Frontal cortex (tissue), 1 donor: Measurements from ENCODE around the gene MEFV. TPM values are rescaled to one million over a fixed set of nuclear protein-coding genes. Genes with fewer than 3 reads are reported as not detected.

Experiments
- total RNA-seq: library from RNA; depleted of rRNA; stranded (reverse); fragments of >200 nt; gene quantifications from one replicate; pipeline ENCODE4 v1.2.3, GENCODE V29; 2014

MEFV gene
- total RNA-seq, 1 donor from 2014 or later, result under 0.01 TPM

Other genes starting within 250 kb of the MEFV start
- not detected for gene CLDN9, start 243.7 kb downstream of the MEFV start, total RNA-seq
- 0.41 TPM for gene CLDN6, start 238.4 kb downstream of the MEFV start, total RNA-seq
- 0.82 TPM for gene TNFRSF12A, start 236.3 kb downstream of the MEFV start, total RNA-seq
- gene HCFC1R1, start 232.7 kb downstream of the MEFV start, total RNA-seq, result 15.5 TPM
- 6.1 TPM for gene THOC6, start 232.6 kb downstream of the MEFV start, total RNA-seq
- gene BICDL2, start 219.7 kb downstream of the MEFV start, total RNA-seq, result not detected
- gene MMP25, start 210.1 kb downstream of the MEFV start, total RNA-seq, result 0.41 TPM
- gene IL32, start 191.0 kb downstream of the MEFV start, total RNA-seq, result 0.82 TPM
- not detected for gene ZSCAN10, start 157.3 kb downstream of the MEFV start, total RNA-seq
- gene ZNF205, start 144.0 kb downstream of the MEFV start, total RNA-seq, result 17.9 TPM
- 6.9 TPM for gene ZNF213, start 121.6 kb downstream of the MEFV start, total RNA-seq
- gene OR1F1, start 68.4 kb downstream of the MEFV start, total RNA-seq, result 0.41 TPM
- 16.7 TPM for gene ZNF200, start 21.5 kb downstream of the MEFV start, total RNA-seq
- gene ZNF263, start 26.9 kb upstream of the MEFV start, total RNA-seq, result 45.7 TPM
- gene TIGD7, start 48.8 kb upstream of the MEFV start, total RNA-seq, result 22.0 TPM
- gene ZNF75A, start 48.9 kb upstream of the MEFV start, total RNA-seq, result 33.4 TPM
- gene OR2C1, start 99.3 kb upstream of the MEFV start, total RNA-seq, result 0.82 TPM
- 8.6 TPM for gene ZSCAN32, start 144.4 kb upstream of the MEFV start, total RNA-seq
- 10.2 TPM for gene ZNF174, start 144.6 kb upstream of the MEFV start, total RNA-seq
- 4.9 TPM for gene ZNF597, start 186.9 kb upstream of the MEFV start, total RNA-seq
- gene NAA60, start 187.0 kb upstream of the MEFV start, total RNA-seq, result 9.4 TPM
- not detected for gene C16orf90, start 238.9 kb upstream of the MEFV start, total RNA-seq
- gene CLUAP1, start 244.4 kb upstream of the MEFV start, total RNA-seq, result 42.0 TPM